ENCODE data around the gene ADGRL2.

DNA sequence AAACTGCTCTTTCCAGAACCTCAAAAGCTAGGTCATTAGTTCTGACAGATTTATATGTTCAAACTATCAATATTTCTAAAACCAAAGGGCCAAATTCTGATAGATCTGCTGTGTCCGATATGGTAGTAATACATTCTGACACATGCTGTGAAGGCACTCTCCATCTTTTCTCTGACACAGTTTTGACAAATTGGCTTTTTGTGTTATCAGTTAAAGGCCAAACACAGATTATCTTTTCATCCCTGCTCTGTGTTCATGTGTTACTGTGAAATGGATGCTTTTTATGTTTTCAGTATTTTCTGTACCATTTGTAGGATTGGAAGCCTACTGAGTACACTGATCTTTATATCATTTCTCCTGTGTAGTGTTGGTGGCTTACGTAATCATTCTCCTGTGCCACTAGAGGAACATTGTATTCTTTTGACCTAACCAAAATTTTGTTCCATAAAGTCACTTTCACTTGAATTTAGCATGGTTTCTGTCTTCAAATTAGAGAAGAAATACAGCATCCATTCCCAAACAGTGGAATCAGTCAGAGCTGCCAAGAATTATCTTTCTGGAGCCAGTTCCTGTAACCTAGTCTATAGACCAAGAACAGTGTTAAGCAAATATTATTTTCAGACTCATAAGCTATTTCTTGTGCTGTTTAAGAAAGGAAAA, 137.2 kb downstream of the ADGRL2 start:
- TF ChIP-seq CTCF (IDR thresholded peaks at IDR 0.05; ENCODE audit: low read length) = no peak
- no peak for TF ChIP-seq EZH2phosphoT487 (IDR thresholded peaks at IDR 0.05; ENCODE audit: low read length)

Measured in MM.1S (cell line).